Endothelial cell of umbilical vein (primary cell): ENCODE data around the gene AKNA. TPM values are rescaled to one million over a fixed set of nuclear protein-coding genes. Genes with fewer than 3 reads are reported as not detected.

Source experiments
- BruUV-seq: library from RNA; stranded (reverse); fragments of 400-500 nt; replicated peaks from 2 replicates; lab custom pipeline; 2021; lab: Mats Ljungman, UMichigan
- CTCF ChIA-PET: fragments of 300-600, 350-600 bp; sonication (Branson Sonifier 250); formaldehyde crosslinking; loops from one replicate; lab custom pipeline; 2021; ENCODE audit warnings: antibody characterized with exemption, inconsistent platforms; lab: Charles Lee
- POLR2A ChIA-PET: fragments of 300-600, 350-600 bp; sonication (Branson Sonifier 250); formaldehyde crosslinking; loops from one replicate; lab custom pipeline; 2021; ENCODE audit warnings: antibody characterized with exemption, inconsistent platforms; lab: Charles Lee
- DNase-seq: peaks from one replicate; pipeline ENCODE4 v3.0.0-alpha.2; 2011; ENCODE audit warnings: low read depth, low spot score
- FAIRE-seq: peaks from 2 replicates; lab custom pipeline; 2011; peaks lifted over from hg19 to GRCh38; lab: Jason Lieb, UNC
- H2AFZ ChIP-seq: 2 replicates; pipeline ENCODE4 v1.6.0; 2012; ENCODE audit warnings: low read depth, low read length, control low read depth, inconsistent platforms
- H3K27ac ChIP-seq: 2 replicates; pipeline ENCODE4 v1.5.1; 2011; ENCODE audit warnings: low read depth, mild to moderate bottlenecking, control low read depth, low read length, moderate library complexity; ENCODE audit not compliant: insufficient read depth
- H3K27me3 ChIP-seq, 2 experiments: 2 replicates each; pipeline versions ENCODE4 v1.6.0 to v1.6.1; 2011; ENCODE audit warnings: low read length in 2 of 2, mixed read lengths in 1 of 2; ENCODE audit not compliant: control insufficient read depth in 2 of 2, insufficient read depth in 2 of 2
- H3K36me3 ChIP-seq, 2 experiments: 2 replicates in 1 of 2; 3 replicates in 1 of 2; pipeline ENCODE4 v1.5.1; 2011; ENCODE audit warnings: low read length in 2 of 2, mild to moderate bottlenecking in 1 of 2, moderate library complexity in 1 of 2; ENCODE audit not compliant: control insufficient read depth in 2 of 2, insufficient read depth in 2 of 2; ENCODE audit errors: extremely low read depth in 1 of 2
- H3K4me1 ChIP-seq: 3 replicates; pipeline ENCODE4 v1.5.1; 2011; ENCODE audit warnings: mild to moderate bottlenecking, low read length; ENCODE audit not compliant: control insufficient read depth, insufficient read depth; ENCODE audit errors: extremely low read depth
- H3K4me2 ChIP-seq: 2 replicates; pipeline ENCODE4 v1.6.1; 2011; ENCODE audit warnings: low read length, control low read depth, mixed read lengths; ENCODE audit not compliant: insufficient read depth
- H3K4me3 ChIP-seq, 3 experiments: fragments of 200-600 bp in 1 of 3; sonication (generic), shearing (Covaris generic) in 1 of 3; replicated peaks in 1 of 3; 2 replicates each; pipeline ENCODE4 v1.5.1; 2011 to 2016; ENCODE audit warnings: control low read depth in 3 of 3, low read length in 3 of 3, mild to moderate bottlenecking in 2 of 3, inconsistent platforms in 1 of 3, low read depth in 1 of 3, moderate library complexity in 1 of 3; ENCODE audit not compliant: insufficient read depth in 1 of 3
- H3K79me2 ChIP-seq: 2 replicates; pipeline ENCODE4 v1.6.0; 2012; ENCODE audit warnings: low read length, inconsistent platforms; ENCODE audit not compliant: control insufficient read depth, insufficient read depth
- H3K9ac ChIP-seq: replicated peaks from 2 replicates; pipeline ENCODE3; 2011; ENCODE audit warnings: low read length, control low read depth; ENCODE audit not compliant: insufficient read depth; ENCODE audit errors: extremely low read depth
- H3K9me1 ChIP-seq: replicated peaks from 3 replicates; pipeline ENCODE4 v1.6.0; 2011; ENCODE audit warnings: mild to moderate bottlenecking, low read length; ENCODE audit not compliant: control insufficient read depth, insufficient read depth; ENCODE audit errors: extremely low read depth
- H3K9me3 ChIP-seq: replicated peaks from 2 replicates; pipeline ENCODE4 v1.5.1; 2012; ENCODE audit warnings: low read length, inconsistent platforms; ENCODE audit not compliant: control insufficient read depth, insufficient read depth
- H4K20me1 ChIP-seq: replicated peaks from 2 replicates; pipeline ENCODE3; 2011; ENCODE audit warnings: mild to moderate bottlenecking, low read length; ENCODE audit not compliant: control insufficient read depth, insufficient read depth; ENCODE audit errors: extremely low read depth
- EZH2 ChIP-seq: IDR thresholded peaks from 2 replicates; pipeline ENCODE4 v1.6.1; 2012; ENCODE audit warnings: borderline replicate concordance, low read depth, mild to moderate bottlenecking, moderate library complexity, low read length, inconsistent platforms; ENCODE audit not compliant: severe bottlenecking
- FOS ChIP-seq: IDR thresholded peaks from 2 replicates; pipeline ENCODE4 v1.6.1; 2011; ENCODE audit warnings: mild to moderate bottlenecking, low read length, moderate library complexity, borderline replicate concordance; ENCODE audit not compliant: insufficient read depth
- GATA2 ChIP-seq: IDR thresholded peaks from 2 replicates; pipeline ENCODE4 v1.7.0; 2011; ENCODE audit warnings: low read depth, mild to moderate bottlenecking, moderate library complexity, mixed read lengths, low read length; ENCODE audit not compliant: insufficient read length, insufficient read depth
- JUN ChIP-seq: IDR thresholded peaks from 2 replicates; pipeline ENCODE4 v1.6.1; 2011; ENCODE audit warnings: borderline replicate concordance, low read depth; ENCODE audit not compliant: insufficient read length, insufficient read depth
- MYC ChIP-seq: IDR thresholded peaks from one replicate; pipeline ENCODE4 v1.6.1; 2011; ENCODE audit warnings: mild to moderate bottlenecking, low read depth, low read length
- POLR2A ChIP-seq: IDR thresholded peaks from 2 replicates; pipeline ENCODE4 v1.6.1; 2012; ENCODE audit warnings: low read depth, mild to moderate bottlenecking, control low read depth, low read length
- POLR2AphosphoS5 ChIP-seq: IDR thresholded peaks from 2 replicates; pipeline ENCODE4 v1.6.1; 2012; ENCODE audit warnings: low read depth, mild to moderate bottlenecking, control low read depth, low read length, moderate library complexity; ENCODE audit not compliant: insufficient read depth
- dilution Hi-C: fragments of 300-500 bp; cut with MboI; formaldehyde crosslinking; loops from one replicate; pipeline ENCODE4 v1.15.0; 2019; ENCODE audit warnings: low sequenced_read_pairs; ENCODE audit not compliant: extremely low pct_ligation_motif_present
- intact Hi-C: fragments of 100-400 bp; cut with micrococcal nuclease; formaldehyde crosslinking; loops from one replicate; pipeline ENCODE4 v1.10.0; 2022
- polyA plus RNA-seq, 4 experiments: library from polyadenylated mRNA; depleted of rRNA in 3 of 4; stranded (reverse) in 3 of 4; unstranded in 1 of 4; fragments of >200 nt; gene quantifications; 2 replicates each; pipeline versions ENCODE4 v1.2.1 to v1.2.3, GENCODE V29; 2011 to 2012; ENCODE audit warnings: missing spikeins in 1 of 4
- total RNA-seq: library from RNA; stranded (reverse); gene quantifications from 2 replicates; pipeline ENCODE4 v1.2.3, GENCODE V29; 2021
- TF ChIP-seq, protein P1 (sequence below), 2 donors: IDR thresholded peaks; 1 replicate in 1 of 2; 2 replicates in 1 of 2; pipeline ENCODE4 v1.5.1; 2011; ENCODE audit warnings: low read length in 2 of 2, mild to moderate bottlenecking in 2 of 2, moderate library complexity in 2 of 2, control low read depth in 1 of 2, inconsistent platforms in 1 of 2, low read depth in 1 of 2; ENCODE audit not compliant: insufficient read depth in 1 of 2; ENCODE audit errors: extremely low read depth in 1 of 2
- TF ChIP-seq, protein P2 (sequence below): IDR thresholded peaks from 2 replicates; pipeline ENCODE4 v1.6.1; 2011; ENCODE audit not compliant: insufficient read depth, insufficient read length

Gene AKNA
- total and polyA plus RNA-seq, 2 donors (not counting 3 experiments of a cell fraction or from before 2014, with no cell fraction given), result 11.3 to 22.4 TPM

DNA sequence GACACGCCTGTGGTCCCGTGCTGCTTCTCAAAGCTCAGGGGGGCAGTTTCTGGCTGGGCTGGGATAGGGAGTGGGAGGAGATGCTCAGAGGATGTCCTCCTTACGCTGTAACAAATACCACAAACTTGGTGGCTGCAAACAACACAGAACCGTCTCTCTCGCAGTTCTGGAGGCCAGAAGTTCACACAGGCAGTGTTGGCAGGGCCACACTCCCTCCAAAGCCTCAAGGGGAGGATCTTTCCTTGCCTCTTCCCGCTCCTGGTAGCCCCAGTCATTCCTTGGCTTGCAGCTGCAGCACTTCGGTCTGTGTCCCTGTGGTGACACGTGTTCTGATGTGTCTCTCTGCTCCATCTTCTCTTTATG is 75.3 kb downstream of the AKNA start:
- TF ChIP-seq POLR2A, result no peak
- TF ChIP-seq GATA2, result no peak
- no peak for TF ChIP-seq EZH2
- no peak for TF ChIP-seq FOS
- TF ChIP-seq POLR2AphosphoS5, result no peak
- TF ChIP-seq, protein P1, sequence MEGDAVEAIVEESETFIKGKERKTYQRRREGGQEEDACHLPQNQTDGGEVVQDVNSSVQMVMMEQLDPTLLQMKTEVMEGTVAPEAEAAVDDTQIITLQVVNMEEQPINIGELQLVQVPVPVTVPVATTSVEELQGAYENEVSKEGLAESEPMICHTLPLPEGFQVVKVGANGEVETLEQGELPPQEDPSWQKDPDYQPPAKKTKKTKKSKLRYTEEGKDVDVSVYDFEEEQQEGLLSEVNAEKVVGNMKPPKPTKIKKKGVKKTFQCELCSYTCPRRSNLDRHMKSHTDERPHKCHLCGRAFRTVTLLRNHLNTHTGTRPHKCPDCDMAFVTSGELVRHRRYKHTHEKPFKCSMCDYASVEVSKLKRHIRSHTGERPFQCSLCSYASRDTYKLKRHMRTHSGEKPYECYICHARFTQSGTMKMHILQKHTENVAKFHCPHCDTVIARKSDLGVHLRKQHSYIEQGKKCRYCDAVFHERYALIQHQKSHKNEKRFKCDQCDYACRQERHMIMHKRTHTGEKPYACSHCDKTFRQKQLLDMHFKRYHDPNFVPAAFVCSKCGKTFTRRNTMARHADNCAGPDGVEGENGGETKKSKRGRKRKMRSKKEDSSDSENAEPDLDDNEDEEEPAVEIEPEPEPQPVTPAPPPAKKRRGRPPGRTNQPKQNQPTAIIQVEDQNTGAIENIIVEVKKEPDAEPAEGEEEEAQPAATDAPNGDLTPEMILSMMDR (IDR thresholded peaks at IDR 0.05; ENCODE audit: extremely low read depth in 1 of 2, insufficient read depth in 1 of 2, low read depth in 1 of 2, low read length in 2 of 2), result no peak
- no peak for TF ChIP-seq MYC
- TF ChIP-seq, protein P2, sequence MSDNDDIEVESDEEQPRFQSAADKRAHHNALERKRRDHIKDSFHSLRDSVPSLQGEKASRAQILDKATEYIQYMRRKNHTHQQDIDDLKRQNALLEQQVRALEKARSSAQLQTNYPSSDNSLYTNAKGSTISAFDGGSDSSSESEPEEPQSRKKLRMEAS, result no peak
- TF ChIP-seq JUN, result no peak
- ChIA-PET CTCF (interaction anchor here (1.2 kb wide), 1 partner anchor 204 kb away, joined by 3 read pairs; no protein-coding TSS in a partner anchor), POLR2A (no interaction called here)
- intact Hi-C loops, result no loop called here
- BruUV-seq, result no TSS peak
- H3K9me3 ChIP-seq, result no peaks in the 10 kb centered on the region
- H3K4me2 ChIP-seq, result no peak overlapping the region
- no peak for FAIRE-seq
- peaks cover 0 to 5% of the 10 kb centered on the region in 2 experiments for H3K36me3 ChIP-seq
- H2AFZ ChIP-seq, result no peak overlapping the region
- H3K4me3 ChIP-seq, result no peak overlapping the region
- H3K79me2 ChIP-seq, result no peaks in the 10 kb centered on the region
- H3K9ac ChIP-seq, result no peak overlapping the region
- peaks cover 0 to 2% of the 10 kb centered on the region in 2 experiments for H3K27me3 ChIP-seq
- H3K4me1 ChIP-seq, result no peaks in the 10 kb centered on the region
- H3K27ac ChIP-seq, result no peak overlapping the region
- no peaks in the 10 kb centered on the region for H3K9me1 ChIP-seq
- DNase-seq, result no peak
- H4K20me1 ChIP-seq, result no peaks in the 10 kb centered on the region
- dilution Hi-C loops, result no loop called here
